HepG2 (cell line): ENCODE results near the gene SLC5A6. TPM values are rescaled to one million over a fixed set of nuclear protein-coding genes. Genes with fewer than 3 reads are reported as not detected.

ENCODE experiments used
- CBFB ChIP-seq: sonication (generic); formaldehyde crosslinking; IDR thresholded peaks from 2 replicates; pipeline ENCODE4 v1.4.0; 2020; ENCODE audit warnings: missing genetic modification reagents
- CBX5 ChIP-seq: sonication (generic); formaldehyde crosslinking; IDR thresholded peaks from 2 replicates; pipeline ENCODE4 v1.4.0; 2020; ENCODE audit warnings: missing genetic modification reagents, borderline replicate concordance
- ETV6 ChIP-seq: sonication (generic); formaldehyde crosslinking; conservative IDR thresholded peaks from 2 replicates; pipeline ENCODE4 v1.4.0; 2020; ENCODE audit warnings: missing genetic modification reagents
- FOXC1 ChIP-seq: sonication (generic); formaldehyde crosslinking; IDR thresholded peaks from 2 replicates; pipeline ENCODE4 v1.8.0; 2022; ENCODE audit warnings: mild to moderate bottlenecking, missing genetic modification reagents, borderline replicate concordance
- GTF3A ChIP-seq: sonication (generic); formaldehyde crosslinking; conservative IDR thresholded peaks from 2 replicates; pipeline ENCODE4 v1.4.0; 2020; ENCODE audit warnings: mild to moderate bottlenecking, missing genetic modification reagents
- GZF1 ChIP-seq: sonication (generic); formaldehyde crosslinking; IDR thresholded peaks from 2 replicates; pipeline ENCODE4 v1.5.1; 2020; ENCODE audit warnings: mild to moderate bottlenecking, missing genetic modification reagents
- KLF6 ChIP-seq: IDR thresholded peaks from 2 replicates; pipeline ENCODE4 v1.8.0; 2016; ENCODE audit warnings: missing biosample characterization, missing genetic modification reagents
- NR2F2 ChIP-seq: IDR thresholded peaks from 2 replicates; pipeline ENCODE4 v1.6.1; 2012; ENCODE audit warnings: low read depth, inconsistent platforms, borderline replicate concordance
- POLR2G ChIP-seq: fragments of 200-400 bp; formaldehyde crosslinking; IDR thresholded peaks from 2 replicates; pipeline ENCODE4 v1.6.1; 2018; ENCODE audit warnings: mild to moderate bottlenecking, low read depth, low read length, moderate library complexity
- SP140L ChIP-seq: sonication (generic); formaldehyde crosslinking; IDR thresholded peaks from 2 replicates; pipeline ENCODE4 v1.4.0; 2020; ENCODE audit warnings: missing genetic modification reagents, borderline replicate concordance
- ZNF296 ChIP-seq: sonication (generic); formaldehyde crosslinking; conservative IDR thresholded peaks from 2 replicates; pipeline ENCODE4 v1.5.0; 2020; ENCODE audit warnings: mild to moderate bottlenecking, missing genetic modification reagents
- ZNF552 ChIP-seq: sonication (generic); formaldehyde crosslinking; IDR thresholded peaks from 2 replicates; pipeline ENCODE4 v1.9.0; 2022; ENCODE audit warnings: missing genetic modification reagents, mild to moderate bottlenecking, borderline replicate concordance
- polyA plus RNA-seq, 8 experiments: library from polyadenylated mRNA; depleted of rRNA in 3 of 8; stranded (reverse) in 7 of 8; unstranded in 1 of 8; fragments of >200 nt; fragmentation: Illumina TruSeq in 4 of 8; extraction: Trizol in 4 of 8; gene quantifications; 2 replicates each; pipeline versions ENCODE4 v1.2.1 to v1.2.3, GENCODE V29; 2011 to 2016; ENCODE audit warnings: low read depth in 4 of 8, missing spikeins in 1 of 8, mixed read lengths in 1 of 8; ENCODE audit not compliant: insufficient read depth in 1 of 8
- total RNA-seq, 5 experiments: library from RNA; depleted of rRNA; stranded (reverse); fragments of >200 nt; fragmentation: Illumina TruSeq; extraction: Trizol; gene quantifications; 2 replicates each; pipeline ENCODE4 v1.2.3, GENCODE V29; 2016; ENCODE audit warnings: low read depth in 1 of 5
- TF ChIP-seq, protein P1 (sequence below): IDR thresholded peaks from 2 replicates; pipeline ENCODE4 v1.6.1; 2016; ENCODE audit warnings: mild to moderate bottlenecking
- TF ChIP-seq, protein P2 (sequence below): fragments of 450-650 bp; IDR thresholded peaks from 2 replicates; pipeline ENCODE4 v1.6.1; 2017; ENCODE audit warnings: mild to moderate bottlenecking
- TF ChIP-seq, protein P3 (sequence below): sonication (generic); formaldehyde crosslinking; IDR thresholded peaks from 2 replicates; pipeline ENCODE4 v1.8.0; 2022; ENCODE audit warnings: mild to moderate bottlenecking, missing genetic modification reagents, moderate library complexity
- TF ChIP-seq, protein P4 (sequence below): sonication (generic); formaldehyde crosslinking; IDR thresholded peaks from 2 replicates; pipeline ENCODE4 v1.8.1; 2023; ENCODE audit warnings: mild to moderate bottlenecking, moderate library complexity, missing genetic modification reagents
- TF ChIP-seq, protein P5 (sequence below): sonication (generic); formaldehyde crosslinking; IDR thresholded peaks from 2 replicates; pipeline ENCODE4 v1.4.0; 2020; ENCODE audit warnings: missing genetic modification reagents

The SLC5A6 gene
- total and polyA plus RNA-seq, 2 of the 13 experiments (the other 11 are each of a cell fraction or from before 2014, with no cell fraction given), result 135 to 417 TPM

DNA sequence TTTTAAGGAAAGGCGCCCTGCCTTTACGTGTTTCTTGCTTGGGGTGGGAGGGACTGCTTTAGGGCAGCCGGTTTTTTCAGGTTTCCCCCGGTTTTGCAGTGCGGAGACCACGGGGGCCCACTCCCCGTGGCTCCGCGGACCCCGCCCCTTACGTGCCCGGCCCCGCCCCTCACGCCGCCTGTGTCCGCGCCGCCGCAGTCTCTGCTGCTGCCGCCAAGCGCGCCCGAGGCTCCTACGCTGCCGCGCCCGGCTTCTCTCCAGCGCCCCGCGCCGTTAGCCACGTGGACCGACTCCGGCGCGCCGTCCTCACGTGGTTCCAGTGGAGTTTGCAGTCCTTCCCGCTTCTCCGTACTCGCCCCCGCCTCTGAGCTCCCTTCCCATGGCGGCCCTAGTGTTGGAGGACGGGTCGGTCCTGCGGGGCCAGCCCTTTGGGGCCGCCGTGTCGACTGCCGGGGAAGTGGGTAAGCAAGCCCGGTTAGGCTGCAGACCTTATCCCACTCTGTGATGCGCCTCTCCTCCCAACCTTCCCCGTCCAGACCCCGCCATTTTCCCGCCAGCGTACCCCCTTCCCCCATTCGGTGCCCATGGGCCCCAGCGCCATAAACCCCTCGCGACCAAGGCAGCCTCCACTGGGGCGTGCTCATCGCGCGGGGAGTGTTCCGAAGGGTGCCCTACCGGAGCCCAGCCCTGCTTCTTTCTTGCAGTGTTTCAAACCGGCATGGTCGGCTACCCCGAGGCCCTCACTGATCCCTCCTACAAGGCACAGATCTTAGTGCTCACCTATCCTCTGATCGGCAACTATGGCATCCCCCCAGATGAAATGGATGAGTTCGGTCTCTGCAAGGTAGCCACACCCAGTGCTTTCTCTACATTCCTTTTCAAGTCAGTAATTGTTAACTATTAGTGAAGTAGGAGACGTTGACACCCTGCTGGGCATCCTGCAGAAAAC is 5.4 kb upstream of the SLC5A6 start, which contains the start of gene CAD (continued):
- TF ChIP-seq, protein P1, sequence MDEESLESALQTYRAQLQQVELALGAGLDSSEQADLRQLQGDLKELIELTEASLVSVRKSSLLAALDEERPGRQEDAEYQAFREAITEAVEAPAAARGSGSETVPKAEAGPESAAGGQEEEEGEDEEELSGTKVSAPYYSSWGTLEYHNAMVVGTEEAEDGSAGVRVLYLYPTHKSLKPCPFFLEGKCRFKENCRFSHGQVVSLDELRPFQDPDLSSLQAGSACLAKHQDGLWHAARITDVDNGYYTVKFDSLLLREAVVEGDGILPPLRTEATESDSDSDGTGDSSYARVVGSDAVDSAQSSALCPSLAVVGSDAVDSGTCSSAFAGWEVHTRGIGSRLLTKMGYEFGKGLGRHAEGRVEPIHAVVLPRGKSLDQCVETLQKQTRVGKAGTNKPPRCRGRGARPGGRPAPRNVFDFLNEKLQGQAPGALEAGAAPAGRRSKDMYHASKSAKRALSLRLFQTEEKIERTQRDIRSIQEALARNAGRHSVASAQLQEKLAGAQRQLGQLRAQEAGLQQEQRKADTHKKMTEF (CRISPR knock-in tag), result peak; percentile 58; the same call in 1 of the 2 replicates
- TF ChIP-seq SP140L (CRISPR knock-in tag) (no peak), CBFB (CRISPR knock-in tag) (0 out of 2 replicates have a peak, but pooled peaks have one; percentile 57), ZNF296 (no peak), ZNF552 (CRISPR knock-in tag) (peak; percentile 48; the same call in 1 of the 2 replicates), NR2F2 (no peak), ETV6 (CRISPR knock-in tag) (0 out of 2 replicates have a peak, but pooled peaks have one; percentile 58), GTF3A (CRISPR knock-in tag) (no peak), FOXC1 (CRISPR knock-in tag) (peak; percentile 44; the same call in 1 of the 2 replicates), KLF6 (CRISPR knock-in tag) (0 out of 2 replicates have a peak, but pooled peaks have one; percentile 58), GZF1 (CRISPR knock-in tag) (no peak), POLR2G (peak; percentile 73), CBX5 (no peak)
- TF ChIP-seq, protein P2, sequence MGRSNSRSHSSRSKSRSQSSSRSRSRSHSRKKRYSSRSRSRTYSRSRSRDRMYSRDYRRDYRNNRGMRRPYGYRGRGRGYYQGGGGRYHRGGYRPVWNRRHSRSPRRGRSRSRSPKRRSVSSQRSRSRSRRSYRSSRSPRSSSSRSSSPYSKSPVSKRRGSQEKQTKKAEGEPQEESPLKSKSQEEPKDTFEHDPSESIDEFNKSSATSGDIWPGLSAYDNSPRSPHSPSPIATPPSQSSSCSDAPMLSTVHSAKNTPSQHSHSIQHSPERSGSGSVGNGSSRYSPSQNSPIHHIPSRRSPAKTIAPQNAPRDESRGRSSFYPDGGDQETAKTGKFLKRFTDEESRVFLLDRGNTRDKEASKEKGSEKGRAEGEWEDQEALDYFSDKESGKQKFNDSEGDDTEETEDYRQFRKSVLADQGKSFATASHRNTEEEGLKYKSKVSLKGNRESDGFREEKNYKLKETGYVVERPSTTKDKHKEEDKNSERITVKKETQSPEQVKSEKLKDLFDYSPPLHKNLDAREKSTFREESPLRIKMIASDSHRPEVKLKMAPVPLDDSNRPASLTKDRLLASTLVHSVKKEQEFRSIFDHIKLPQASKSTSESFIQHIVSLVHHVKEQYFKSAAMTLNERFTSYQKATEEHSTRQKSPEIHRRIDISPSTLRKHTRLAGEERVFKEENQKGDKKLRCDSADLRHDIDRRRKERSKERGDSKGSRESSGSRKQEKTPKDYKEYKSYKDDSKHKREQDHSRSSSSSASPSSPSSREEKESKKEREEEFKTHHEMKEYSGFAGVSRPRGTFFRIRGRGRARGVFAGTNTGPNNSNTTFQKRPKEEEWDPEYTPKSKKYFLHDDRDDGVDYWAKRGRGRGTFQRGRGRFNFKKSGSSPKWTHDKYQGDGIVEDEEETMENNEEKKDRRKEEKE, result no peak
- TF ChIP-seq, protein P3, sequence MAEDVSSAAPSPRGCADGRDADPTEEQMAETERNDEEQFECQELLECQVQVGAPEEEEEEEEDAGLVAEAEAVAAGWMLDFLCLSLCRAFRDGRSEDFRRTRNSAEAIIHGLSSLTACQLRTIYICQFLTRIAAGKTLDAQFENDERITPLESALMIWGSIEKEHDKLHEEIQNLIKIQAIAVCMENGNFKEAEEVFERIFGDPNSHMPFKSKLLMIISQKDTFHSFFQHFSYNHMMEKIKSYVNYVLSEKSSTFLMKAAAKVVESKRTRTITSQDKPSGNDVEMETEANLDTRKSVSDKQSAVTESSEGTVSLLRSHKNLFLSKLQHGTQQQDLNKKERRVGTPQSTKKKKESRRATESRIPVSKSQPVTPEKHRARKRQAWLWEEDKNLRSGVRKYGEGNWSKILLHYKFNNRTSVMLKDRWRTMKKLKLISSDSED (CRISPR knock-in tag), result 0 out of 2 replicates have a peak, but pooled peaks have one; percentile 39
- TF ChIP-seq, protein P4, sequence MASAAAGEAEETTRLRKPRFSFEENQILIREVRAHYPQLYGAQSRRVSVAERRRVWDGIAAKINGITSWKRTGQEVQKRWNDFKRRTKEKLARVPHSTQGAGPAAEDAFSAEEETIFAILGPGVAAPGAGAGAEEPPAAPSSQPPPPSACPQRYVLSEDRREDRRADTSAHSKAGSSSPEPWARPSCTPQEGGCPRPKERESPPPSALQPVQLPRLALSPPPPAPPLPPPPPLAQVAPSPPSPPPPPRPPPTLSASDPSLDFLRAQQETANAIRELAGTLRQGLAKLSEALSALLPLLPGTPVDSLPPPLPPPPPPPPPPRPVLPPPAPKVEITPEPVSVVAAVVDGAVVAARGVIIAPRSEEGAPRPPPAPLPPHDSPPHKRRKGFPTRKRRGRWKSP (CRISPR knock-in tag), result 0 out of 2 replicates have a peak, but pooled peaks have one; percentile 41
- TF ChIP-seq, protein P5, sequence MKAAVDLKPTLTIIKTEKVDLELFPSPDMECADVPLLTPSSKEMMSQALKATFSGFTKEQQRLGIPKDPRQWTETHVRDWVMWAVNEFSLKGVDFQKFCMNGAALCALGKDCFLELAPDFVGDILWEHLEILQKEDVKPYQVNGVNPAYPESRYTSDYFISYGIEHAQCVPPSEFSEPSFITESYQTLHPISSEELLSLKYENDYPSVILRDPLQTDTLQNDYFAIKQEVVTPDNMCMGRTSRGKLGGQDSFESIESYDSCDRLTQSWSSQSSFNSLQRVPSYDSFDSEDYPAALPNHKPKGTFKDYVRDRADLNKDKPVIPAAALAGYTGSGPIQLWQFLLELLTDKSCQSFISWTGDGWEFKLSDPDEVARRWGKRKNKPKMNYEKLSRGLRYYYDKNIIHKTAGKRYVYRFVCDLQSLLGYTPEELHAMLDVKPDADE (CRISPR knock-in tag), result peak; percentile 89
